HG03139 (cell line): ENCODE results near the gene SPAAR.
"Not testable (repeated sequence)": the region's sequence is repeated elsewhere in the genome, so short reads cannot be mapped to it uniquely, and the experiment has no call there.

ENCODE experiments used
- ATAC-seq: cut with Tn5 transposase; IDR thresholded peaks from one replicate; pipeline ENCODE4 v1.9.1; 2021; ENCODE audit not compliant: unreplicated experiment

Gene SPAAR

DNA sequence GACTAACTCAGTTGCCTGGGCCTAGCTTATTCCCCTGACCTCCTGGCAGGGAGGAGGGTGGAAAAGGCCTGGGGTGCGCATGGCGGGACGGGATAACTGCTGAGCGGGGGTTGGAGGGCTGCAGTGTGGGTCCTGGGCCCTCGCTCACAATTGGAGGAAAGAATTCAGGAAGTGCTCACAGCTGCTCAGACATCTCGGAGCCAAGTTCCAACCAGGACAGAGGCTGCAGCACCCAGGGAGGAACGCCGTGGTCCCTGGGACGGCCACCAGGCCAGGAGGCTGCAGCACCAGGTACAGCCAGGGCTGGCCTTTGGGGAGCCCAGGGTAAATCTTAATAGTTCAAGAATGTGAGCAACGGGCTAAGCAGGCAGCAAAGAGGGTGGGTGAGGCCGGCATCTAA, at the start of gene SPAAR:
TSS of gene SPAAR (plus strand) at position 217 of the 400 bp plus-strand sequence. CDS start 974 bp downstream, outside the sequence.
- no peak for ATAC-seq

GRCh38 chr9:35859990-35860339, 49.3 kb upstream of the SPAAR start:
- no peak for ATAC-seq

GRCh38 chr9:35861161-35861897, 48.0 kb upstream of the SPAAR start:
- no peak for ATAC-seq

- ATAC-seq, result no peak
Observed at GRCh38 chr9:35862328-35862727, 47.0 kb upstream of the SPAAR start.

GRCh38 chr9:35863583-35863982, 45.7 kb upstream of the SPAAR start:
- no peak for ATAC-seq

- no peak for ATAC-seq
Observed at GRCh38 chr9:35864695-35865255, 44.5 kb upstream of the SPAAR start.

DNA sequence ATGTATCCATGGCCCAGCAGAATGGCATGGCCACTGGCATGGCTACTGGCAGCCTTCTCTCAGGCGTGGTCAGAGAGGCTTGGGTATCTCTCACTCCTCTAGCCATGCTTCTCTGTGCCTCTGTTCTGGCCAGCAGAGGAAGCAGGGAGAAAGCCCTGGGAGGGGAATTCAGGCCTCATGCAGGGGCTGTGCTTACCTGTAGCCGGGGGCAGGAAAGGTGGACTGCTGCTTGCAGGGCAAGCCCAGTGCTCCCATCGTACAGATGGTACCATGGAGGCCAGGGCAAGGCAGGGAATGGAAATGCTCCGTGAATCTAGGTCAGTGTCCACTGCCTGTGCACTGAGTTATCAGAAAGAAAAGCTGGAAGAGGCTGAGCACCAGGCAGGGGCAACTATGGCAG, 41.8 kb upstream of the SPAAR start:
- no peak for ATAC-seq

DNA sequence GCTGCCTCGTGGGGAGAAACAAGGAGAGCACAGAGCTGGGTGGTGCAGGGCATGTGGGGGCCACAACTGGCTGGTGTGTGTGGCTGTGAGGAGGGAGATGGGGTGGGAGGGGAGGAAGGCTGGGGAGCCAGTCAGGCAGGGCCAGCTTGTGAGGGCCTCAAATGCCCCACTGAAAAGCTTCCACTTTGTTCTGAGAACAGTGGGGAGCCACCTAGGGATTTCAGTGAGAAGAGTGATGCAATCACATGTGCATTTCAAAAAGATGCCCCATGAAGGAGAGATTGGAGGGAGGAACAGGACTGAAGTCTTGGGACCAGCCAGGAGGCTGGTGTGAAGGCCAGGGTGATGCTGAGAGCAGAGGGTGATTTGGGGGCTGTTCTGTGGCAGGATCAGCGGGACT, 40.4 kb upstream of the SPAAR start:
- ATAC-seq, result no peak

- ATAC-seq, result no peak
Observed at GRCh38 chr9:35869621-35870216, 39.6 kb upstream of the SPAAR start.

DNA sequence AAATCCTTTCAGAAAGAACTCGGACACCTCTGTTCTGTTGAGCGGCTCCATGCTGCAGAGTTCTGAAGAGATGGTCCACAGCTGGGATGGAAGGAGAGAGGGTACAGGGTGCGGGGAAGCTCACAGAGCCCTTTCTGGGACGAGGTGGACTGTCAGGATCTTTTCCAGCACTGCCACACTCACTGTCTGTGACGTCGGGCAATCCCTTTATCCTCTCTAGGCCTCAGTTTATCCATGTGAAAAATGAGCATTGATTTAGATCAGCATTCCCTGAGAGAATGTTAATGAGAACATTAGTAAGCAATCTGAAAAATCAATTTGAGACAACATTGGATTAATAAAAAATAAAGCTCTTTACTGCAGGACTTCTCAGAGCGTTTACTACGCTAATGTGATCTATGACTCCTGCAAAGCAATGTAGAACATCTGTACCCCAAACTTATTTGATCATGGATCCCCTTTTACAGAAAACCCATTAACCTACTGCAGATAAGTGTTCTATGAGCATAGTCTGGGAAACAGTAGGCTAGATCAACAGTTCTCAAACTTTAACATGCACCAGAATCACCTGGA, 38.9 kb upstream of the SPAAR start, which contains the start of gene OR13J1:
TSS of gene OR13J1 (minus strand) at position 51 of the 573 bp plus-strand sequence. CDS start at position 51, 0 bp downstream.
- no peak for ATAC-seq

DNA sequence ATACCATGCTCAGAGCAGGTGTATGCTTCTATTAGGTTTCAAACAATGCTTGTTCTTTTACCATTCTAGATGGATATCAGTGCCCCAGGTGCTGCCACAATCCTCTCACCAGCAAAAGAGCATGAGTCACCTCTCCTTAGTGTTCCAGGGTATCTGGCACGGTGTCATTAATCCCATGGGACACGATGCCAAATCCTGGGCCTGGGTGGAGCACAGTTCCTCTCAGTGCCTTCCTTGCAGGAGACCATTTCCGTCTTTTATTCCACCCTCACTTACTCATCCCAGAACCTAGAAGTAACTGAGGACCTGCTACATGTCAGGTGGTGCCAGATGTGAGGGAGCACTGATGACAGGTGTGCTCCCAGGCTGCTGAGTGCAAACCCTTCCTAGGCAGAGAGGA, 37.7 kb upstream of the SPAAR start:
- no peak for ATAC-seq

DNA sequence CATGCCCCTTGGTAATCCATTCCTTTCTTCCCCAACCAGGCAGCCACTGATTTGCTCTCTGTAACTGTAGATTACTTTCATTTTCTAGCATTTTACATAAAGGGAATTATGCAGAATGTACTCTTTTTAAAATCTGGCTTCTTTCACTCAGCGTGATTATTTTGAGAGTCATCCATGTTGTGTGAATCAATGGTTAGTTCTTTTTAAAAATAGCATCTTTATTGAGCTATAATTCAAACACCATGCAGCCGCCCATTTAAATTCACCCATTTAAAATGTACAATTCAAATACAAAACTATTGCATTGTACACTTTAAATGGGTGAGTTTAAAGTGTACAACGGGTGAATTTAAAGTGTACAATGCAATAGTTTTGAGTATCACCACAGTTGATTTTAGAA, 36.8 kb upstream of the SPAAR start:
- no peak for ATAC-seq

- ATAC-seq, result no peak
Observed at GRCh38 chr9:35882263-35882848, 26.9 kb upstream of the SPAAR start.

- ATAC-seq, result no peak
Observed at GRCh38 chr9:35882996-35883395, 26.3 kb upstream of the SPAAR start.

DNA sequence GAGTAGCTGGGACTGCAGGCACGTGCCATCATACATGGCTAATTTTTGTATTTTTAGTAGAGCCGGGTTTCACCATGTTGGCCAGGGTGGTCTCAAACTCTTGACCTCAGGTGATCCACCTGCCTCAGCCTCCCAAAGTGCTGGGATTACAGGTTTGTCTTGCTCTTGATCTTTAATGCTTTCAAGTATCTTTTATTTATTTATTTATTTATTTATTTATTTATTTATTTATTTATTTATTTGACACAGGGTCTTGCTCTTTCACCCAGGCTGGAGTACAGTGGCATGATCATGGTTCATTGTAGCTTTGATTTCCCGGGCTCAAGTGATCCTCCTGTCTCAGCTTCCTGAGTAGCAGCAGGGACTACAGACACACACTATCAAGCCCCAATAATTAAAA, 24.4 kb upstream of the SPAAR start:
- ATAC-seq, result not testable (repeated sequence)

- no peak for ATAC-seq
Observed at GRCh38 chr9:35891646-35892045, 17.6 kb upstream of the SPAAR start.

- no peak for ATAC-seq
Observed at GRCh38 chr9:35892051-35892450, 17.2 kb upstream of the SPAAR start.

GRCh38 chr9:35896570-35896969, 12.7 kb upstream of the SPAAR start:
- ATAC-seq, result no peak

- not testable (repeated sequence) for ATAC-seq
Observed at GRCh38 chr9:35897376-35898099, 11.8 kb upstream of the SPAAR start.

DNA sequence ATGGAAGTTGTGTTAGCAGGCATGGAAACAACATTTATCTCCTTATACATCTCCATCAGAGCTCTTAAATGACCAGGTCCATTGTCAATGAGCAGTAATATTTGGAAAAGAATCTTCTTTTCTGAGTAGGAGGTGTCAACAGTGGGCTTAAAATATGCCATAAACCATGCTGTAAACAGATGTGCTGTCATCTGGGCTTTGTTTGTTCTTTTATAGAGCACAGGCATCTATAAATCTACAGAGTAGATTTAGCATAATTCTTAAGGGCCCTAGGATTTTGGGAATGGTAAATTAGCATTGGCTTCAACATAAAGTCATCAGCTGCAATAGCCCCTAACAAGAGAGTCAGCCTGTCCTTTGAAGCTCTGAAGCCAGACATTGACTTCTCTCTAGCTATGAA, 11.0 kb upstream of the SPAAR start:
- ATAC-seq, result no peak

DNA sequence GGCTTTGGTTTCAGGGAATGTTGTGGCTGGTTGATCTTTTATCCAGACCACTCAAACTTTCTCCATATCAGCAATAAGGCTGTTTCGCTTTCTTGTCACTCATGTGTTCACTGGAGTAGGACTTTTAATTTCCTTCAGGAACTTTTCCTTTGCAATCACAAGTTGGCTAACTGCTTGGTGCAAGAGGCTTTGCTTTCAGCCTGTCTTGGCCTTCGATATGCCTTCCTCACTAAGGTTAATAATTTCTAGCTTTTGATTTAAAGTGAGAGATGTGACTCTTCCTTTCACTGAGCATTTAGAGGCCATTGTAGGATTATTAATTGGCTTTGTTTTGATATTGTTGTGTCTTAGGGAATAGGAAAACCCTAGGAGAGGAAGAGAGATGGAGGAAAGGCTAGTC, 10.3 kb upstream of the SPAAR start:
- ATAC-seq, result no peak
